PC-3 (cell line): ENCODE measurements around the gene DYNLT2B. TPM values are rescaled to one million over a fixed set of nuclear protein-coding genes. Genes with fewer than 3 reads are reported as not detected.

Experiments
- ATAC-seq: fragments of 200-7000 bp; cut with Tn5 transposase; 2 replicates; pipeline ENCODE4 v1.9.1; 2020; ENCODE audit warnings: mild to moderate bottlenecking, moderate library complexity
- BruUV-seq: library from RNA; stranded (reverse); fragments of 400-500 nt; replicated peaks from 2 replicates; lab custom pipeline; 2021; lab: Mats Ljungman, UMichigan
- CTCF ChIA-PET: fragments of 300-600 bp; sonication (Branson Sonifier 250); formaldehyde crosslinking; loops from one replicate; lab custom pipeline; 2022; ENCODE audit warnings: antibody characterized with exemption; lab: Charles Lee
- POLR2A ChIA-PET: fragments of 300-600 bp; sonication (Branson Sonifier 250); formaldehyde crosslinking; loops from one replicate; lab custom pipeline; 2022; ENCODE audit warnings: antibody characterized with exemption; ENCODE audit not compliant: unreplicated experiment; lab: Charles Lee
- DNase-seq: peaks from one replicate; pipeline ENCODE4 v3.0.0-alpha.2; 2015
- H2AFZ ChIP-seq: fragments of 300-600 bp; sonication (generic); 2 replicates; pipeline ENCODE4 v1.6.0; 2016; ENCODE audit warnings: antibody characterized with exemption, low read length
- H3F3A ChIP-seq: fragments of 300-600 bp; sonication (generic); one replicate; pipeline ENCODE4 v1.6.0; 2017; ENCODE audit warnings: antibody characterized with exemption, low read length, control low read depth, mild to moderate bottlenecking; ENCODE audit not compliant: unreplicated experiment
- H3K27ac ChIP-seq: fragments of 300-600 bp; sonication (generic); 2 replicates; pipeline ENCODE4 v1.5.1; 2016; ENCODE audit warnings: mild to moderate bottlenecking, low read length
- H3K27me3 ChIP-seq: fragments of 300-600 bp; sonication (generic); 2 replicates; pipeline ENCODE4 v1.6.1; 2016; ENCODE audit warnings: low read length, mixed read lengths
- H3K36me3 ChIP-seq: fragments of 300-600 bp; sonication (generic); 2 replicates; pipeline ENCODE4 v1.6.1; 2016; ENCODE audit warnings: low read depth, mixed run types, low read length, mixed read lengths
- H3K4me1 ChIP-seq: fragments of 300-600 bp; sonication (generic); 2 replicates; pipeline ENCODE4 v1.5.1; 2016; ENCODE audit warnings: low read length; ENCODE audit not compliant: insufficient read depth
- H3K4me2 ChIP-seq: fragments of 300-600 bp; sonication (generic); 2 replicates; pipeline ENCODE4 v1.6.0; 2016; ENCODE audit warnings: low read length
- H3K4me3 ChIP-seq: fragments of 300-600 bp; sonication (generic); 2 replicates; pipeline ENCODE4 v1.5.1; 2016; ENCODE audit warnings: mild to moderate bottlenecking, low read length, mixed read lengths
- H3K79me2 ChIP-seq: fragments of 300-600 bp; sonication (generic); 2 replicates; pipeline ENCODE4 v1.6.1; 2017; ENCODE audit warnings: low read length, mixed read lengths
- H3K9ac ChIP-seq: fragments of 300-600 bp; sonication (generic); 2 replicates; pipeline ENCODE4 v1.6.0; 2016; ENCODE audit warnings: mild to moderate bottlenecking, low read length
- H3K9me2 ChIP-seq: fragments of 300-600 bp; sonication (generic); replicated peaks from 2 replicates; pipeline ENCODE4 v1.6.1; 2016; ENCODE audit warnings: mixed run types, low read length, mixed read lengths
- H3K9me3 ChIP-seq: fragments of 300-600 bp; sonication (generic); 2 replicates; pipeline ENCODE4 v1.6.1; 2016; ENCODE audit warnings: low read length, mixed read lengths
- H4K20me1 ChIP-seq: fragments of 300-600 bp; sonication (generic); 2 replicates; pipeline ENCODE4 v1.6.1; 2016; ENCODE audit warnings: low read length, mixed read lengths
- CTCF ChIP-seq: fragments of 300-600 bp; sonication (generic); conservative IDR thresholded peaks from 2 replicates; pipeline ENCODE4 v1.5.1; 2017; ENCODE audit warnings: antibody characterized with exemption, low read depth, mild to moderate bottlenecking, low read length
- EZH2 ChIP-seq: fragments of 300-600 bp; sonication (generic); IDR thresholded peaks from one replicate; pipeline ENCODE4 v1.6.1; 2017; ENCODE audit warnings: antibody characterized with exemption, mild to moderate bottlenecking, low read length; ENCODE audit not compliant: unreplicated experiment
- EZH2phosphoT487 ChIP-seq: fragments of 300-600 bp; sonication (generic); IDR thresholded peaks from 2 replicates; pipeline ENCODE4 v1.6.1; 2018; ENCODE audit warnings: mild to moderate bottlenecking, antibody characterized with exemption, low read length, borderline replicate concordance
- intact Hi-C: fragments of 100-400 bp; cut with micrococcal nuclease; formaldehyde crosslinking; loops from 2 replicates; pipeline ENCODE4 v1.9.0; 2023
- total RNA-seq: library from RNA; depleted of rRNA; stranded (reverse); fragments of >200 nt; gene quantifications from 2 replicates; pipeline ENCODE4 v1.2.3, GENCODE V29; 2014

DYNLT2B gene
- total RNA-seq, 1 experiment from 2014 or later, result 19.8 TPM

- Histone ChIP-seq H3K4me2 (no peak overlapping the region), H3F3A (no peaks in the 10 kb centered on the region), H3K4me1 (peaks cover 33% of the 10 kb centered on the region), H2AFZ (no peak overlapping the region), H3K36me3 (no peaks in the 10 kb centered on the region), H4K20me1 (no peaks in the 10 kb centered on the region), H3K27ac (no peak overlapping the region), H3K9ac (no peak overlapping the region), H3K9me3 (no peaks in the 10 kb centered on the region), H3K9me2 (no peaks in the 10 kb centered on the region), H3K79me2 (peaks cover 5% of the 10 kb centered on the region), H3K4me3 (no peak overlapping the region), H3K27me3 (no peaks in the 10 kb centered on the region)
- POLR2A ChIA-PET, result no interaction called here
- intact Hi-C loops, result no loop called here
- no peak for DNase-seq
- TF ChIP-seq EZH2phosphoT487 (no peak), CTCF (no peak), EZH2 (no peak)
- ATAC-seq, result no peak
- no TSS peak for BruUV-seq
- CTCF ChIA-PET, result no interaction called here
Observed at GRCh38 chr3:196334982-196335381, 16.9 kb upstream of the DYNLT2B start.

- ATAC-seq, result no peak
Observed at GRCh38 chr3:196332168-196332567, 14.1 kb upstream of the DYNLT2B start.

GRCh38 chr3:196327405-196327804 lies 9.4 kb upstream of the DYNLT2B start:
- H3K9ac ChIP-seq, result no peak overlapping the region
- H3K4me2 ChIP-seq, result no peak overlapping the region
- BruUV-seq, result no TSS peak
- H3K27me3 ChIP-seq, result no peaks in the 10 kb centered on the region
- no peaks in the 10 kb centered on the region for H3K9me3 ChIP-seq
- H3K27ac ChIP-seq, result no peak overlapping the region
- POLR2A ChIA-PET, result no interaction called here
- no peaks in the 10 kb centered on the region for H4K20me1 ChIP-seq
- H3K9me2 ChIP-seq, result no peaks in the 10 kb centered on the region
- no peaks in the 10 kb centered on the region for H3K79me2 ChIP-seq
- H3K36me3 ChIP-seq, result no peaks in the 10 kb centered on the region
- H3K4me1 ChIP-seq, result no peaks in the 10 kb centered on the region
- DNase-seq (no peak), ATAC-seq (no peak)
- no peak overlapping the region for H2AFZ ChIP-seq
- H3K4me3 ChIP-seq, result no peak overlapping the region
- intact Hi-C loops, result no loop called here
- TF ChIP-seq EZH2, result no peak
- no peak for TF ChIP-seq EZH2phosphoT487
- TF ChIP-seq CTCF, result no peak
- no peaks in the 10 kb centered on the region for H3F3A ChIP-seq
- CTCF ChIA-PET, result no interaction called here

More at GRCh38 chr3:196332168-196332567, 14.1 kb upstream of the DYNLT2B start:
- H4K20me1 ChIP-seq, result no peaks in the 10 kb centered on the region
- intact Hi-C loops, result no loop called here
- H3K4me3 ChIP-seq, result no peak overlapping the region
- BruUV-seq, result no TSS peak
- H3F3A ChIP-seq, result no peaks in the 10 kb centered on the region
- H3K36me3 ChIP-seq, result no peaks in the 10 kb centered on the region
- DNase-seq, result no peak
- H3K9ac ChIP-seq, result no peak overlapping the region
- no peak overlapping the region for H3K27ac ChIP-seq
- H2AFZ ChIP-seq, result no peak overlapping the region
- no peaks in the 10 kb centered on the region for H3K79me2 ChIP-seq
- POLR2A ChIA-PET, result no interaction called here
- H3K9me2 ChIP-seq, result no peaks in the 10 kb centered on the region
- CTCF ChIA-PET, result no interaction called here
- TF ChIP-seq EZH2, result no peak
- TF ChIP-seq CTCF, result no peak
- no peak for TF ChIP-seq EZH2phosphoT487
- no peak overlapping the region for H3K4me2 ChIP-seq
- H3K9me3 ChIP-seq, result no peaks in the 10 kb centered on the region
- H3K27me3 ChIP-seq, result no peaks in the 10 kb centered on the region
- H3K4me1 ChIP-seq, result peaks cover 5% of the 10 kb centered on the region; the same call in 1 of the 2 replicates
